Measurements from ENCODE around the gene DCAF15. TPM values are rescaled to one million over a fixed set of nuclear protein-coding genes. Genes with fewer than 3 reads are reported as not detected.

DCAF15 gene
- total RNA-seq, 2 experiments from 2014 or later, result 55.8 to 61.6 TPM

GRCh38 chr19:13979686-13980085 lies 27.4 kb downstream of the DCAF15 start:
- Mint-ChIP-seq H3K9me3 (ENCODE audit: low read depth) (no peaks in the 10 kb centered on the region), H3K27ac (no peak overlapping the region), H3K36me3 (ENCODE audit: low read depth) (peaks cover 4% of the 10 kb centered on the region), H3K4me1 (peaks cover 23% of the 10 kb centered on the region), H3K4me3 (no peak overlapping the region), H3K27me3 (no peaks in the 10 kb centered on the region)
- ChIA-PET CTCF (interaction anchor here (0.6 to 2.3 kb wide), 2 partner anchors 79 to 138 kb away, joined by 3 to 8 read pairs; partner anchors contain the start of gene PRKACA), POLR2A (no interaction called here)
- ATAC-seq, result no peak
- DNase-seq, result no peak
- intact Hi-C loops (cut with DNase I, micrococcal nuclease), result loop anchor here in 1 of 2 experiments (5.0 kb wide), 1 partner anchor 57 kb away; no protein-coding TSS in a partner anchor

GRCh38 chr19:13980340-13980739 lies 28.0 kb downstream of the DCAF15 start:
- no peak overlapping the region for H3K27ac Mint-ChIP-seq
- intact Hi-C loops (cut with DNase I, micrococcal nuclease), result no loop called here
- no peak overlapping the region for H3K4me3 Mint-ChIP-seq
- H3K4me1 Mint-ChIP-seq, result peaks cover 29% of the 10 kb centered on the region
- CTCF ChIA-PET, result interaction anchor here (1.6 to 2.3 kb wide), 2 partner anchors 25 to 79 kb away, joined by 3 to 8 read pairs; no protein-coding TSS in a partner anchor
- ATAC-seq (no peak), DNase-seq (no peak)
- POLR2A ChIA-PET, result no interaction called here
- H3K9me3 Mint-ChIP-seq (ENCODE audit: low read depth), result no peaks in the 10 kb centered on the region
- peaks cover 4% of the 10 kb centered on the region for H3K36me3 Mint-ChIP-seq (ENCODE audit: low read depth)
- no peaks in the 10 kb centered on the region for H3K27me3 Mint-ChIP-seq

- CTCF ChIA-PET, result interaction anchor here (0.9 to 1.6 kb wide), 2 partner anchors 26 to 401 kb away, joined by 3 read pairs; no protein-coding TSS in a partner anchor
- no peaks in the 10 kb centered on the region for H3K9me3 Mint-ChIP-seq (ENCODE audit: low read depth)
- POLR2A ChIA-PET, result no interaction called here
- no peaks in the 10 kb centered on the region for H3K27me3 Mint-ChIP-seq
- no peak overlapping the region for H3K27ac Mint-ChIP-seq
- ATAC-seq (no peak), DNase-seq (no peak)
- no peak overlapping the region for H3K4me3 Mint-ChIP-seq
- H3K36me3 Mint-ChIP-seq (ENCODE audit: low read depth), result peaks cover 4% of the 10 kb centered on the region
- peaks cover 35% of the 10 kb centered on the region for H3K4me1 Mint-ChIP-seq
- intact Hi-C loops (cut with DNase I, micrococcal nuclease), result no loop called here
Measured at GRCh38 chr19:13981021-13981420, 28.7 kb downstream of the DCAF15 start.

- DNase-seq (no peak), ATAC-seq (no peak)
- ChIA-PET POLR2A (no interaction called here), CTCF (interaction anchor here (0.6 to 1.6 kb wide), 3 partner anchors 26 to 401 kb away, joined by 3 read pairs; no protein-coding TSS in a partner anchor)
- no peaks in the 10 kb centered on the region for H3K27me3 Mint-ChIP-seq
- H3K4me1 Mint-ChIP-seq, result peaks cover 38% of the 10 kb centered on the region
- intact Hi-C loops (cut with DNase I, micrococcal nuclease), result no loop called here
- H3K4me3 Mint-ChIP-seq, result no peak overlapping the region
- H3K9me3 Mint-ChIP-seq (ENCODE audit: low read depth), result no peaks in the 10 kb centered on the region
- no peak overlapping the region for H3K27ac Mint-ChIP-seq
- peaks cover 4% of the 10 kb centered on the region for H3K36me3 Mint-ChIP-seq (ENCODE audit: low read depth)
Measured at GRCh38 chr19:13981467-13981866, 29.2 kb downstream of the DCAF15 start.

GRCh38 chr19:13981988-13982501 lies 29.7 kb downstream of the DCAF15 start:
- ChIA-PET POLR2A (no interaction called here), CTCF (interaction anchor here (0.6 kb wide), 2 partner anchors 94 to 114 kb away, joined by 3 read pairs; no protein-coding TSS in a partner anchor)
- intact Hi-C loops (cut with DNase I, micrococcal nuclease), result no loop called here
- Mint-ChIP-seq H3K4me3 (no peak overlapping the region), H3K27ac (no peak overlapping the region), H3K27me3 (no peaks in the 10 kb centered on the region), H3K4me1 (peaks cover 43% of the 10 kb centered on the region), H3K9me3 (ENCODE audit: low read depth) (no peaks in the 10 kb centered on the region), H3K36me3 (ENCODE audit: low read depth) (peaks cover 4% of the 10 kb centered on the region)
- DNase-seq, result no peak
- ATAC-seq, result no peak

GRCh38 chr19:13982773-13983172 lies 30.5 kb downstream of the DCAF15 start:
- H3K27me3 Mint-ChIP-seq, result no peaks in the 10 kb centered on the region
- intact Hi-C loops (cut with DNase I, micrococcal nuclease), result no loop called here
- peaks cover 4% of the 10 kb centered on the region for H3K36me3 Mint-ChIP-seq (ENCODE audit: low read depth)
- no peak overlapping the region for H3K27ac Mint-ChIP-seq
- ChIA-PET POLR2A (no interaction called here), CTCF (interaction anchor here (0.6 kb wide), 1 partner anchor 114 kb away, joined by 3 read pairs; no protein-coding TSS in a partner anchor)
- H3K4me1 Mint-ChIP-seq, result peaks cover 51% of the 10 kb centered on the region
- DNase-seq, result no peak
- ATAC-seq, result no peak
- H3K9me3 Mint-ChIP-seq (ENCODE audit: low read depth), result no peaks in the 10 kb centered on the region
- H3K4me3 Mint-ChIP-seq, result no peak overlapping the region

- Mint-ChIP-seq H3K4me3 (no peak overlapping the region), H3K9me3 (ENCODE audit: low read depth) (no peaks in the 10 kb centered on the region), H3K4me1 (peaks cover 51% of the 10 kb centered on the region), H3K27me3 (no peaks in the 10 kb centered on the region), H3K36me3 (ENCODE audit: low read depth) (peaks cover 4% of the 10 kb centered on the region), H3K27ac (no peak overlapping the region)
- CTCF ChIA-PET, result no interaction called here
- DNase-seq, result no peak
- intact Hi-C loops (cut with DNase I, micrococcal nuclease), result no loop called here
- POLR2A ChIA-PET, result no interaction called here
- ATAC-seq, result no peak
Measured at GRCh38 chr19:13983213-13983889, 31.0 kb downstream of the DCAF15 start.

- no peak for ATAC-seq
- peaks cover 11% of the 10 kb centered on the region for H3K36me3 Mint-ChIP-seq (ENCODE audit: low read depth)
- H3K9me3 Mint-ChIP-seq (ENCODE audit: low read depth), result no peaks in the 10 kb centered on the region
- H3K27me3 Mint-ChIP-seq, result no peaks in the 10 kb centered on the region
- POLR2A ChIA-PET, result no interaction called here
- H3K27ac Mint-ChIP-seq, result no peak overlapping the region
- H3K4me1 Mint-ChIP-seq, result peaks cover 59% of the 10 kb centered on the region
- CTCF ChIA-PET, result interaction anchor here (0.6 to 1.1 kb wide), 2 partner anchors 58 to 80 kb away, joined by 3 read pairs; no protein-coding TSS in a partner anchor
- intact Hi-C loops (cut with DNase I, micrococcal nuclease), result no loop called here
- no peak overlapping the region for H3K4me3 Mint-ChIP-seq
- no peak for DNase-seq
Measured at GRCh38 chr19:13984186-13984585, 31.9 kb downstream of the DCAF15 start.

GRCh38 chr19:13984875-13985741 lies 32.8 kb downstream of the DCAF15 start:
- peak; percentile 41 for DNase-seq

GRCh38 chr19:13985771-13986347 lies 33.5 kb downstream of the DCAF15 start:
- ChIA-PET CTCF (interaction anchor here (0.6 to 1.6 kb wide), 4 partner anchors 8 to 59 kb away, joined by 3 to 4 read pairs (median 4); no protein-coding TSS in a partner anchor), POLR2A (interaction anchor here (0.8 to 1.9 kb wide), 5 partner anchors 8 to 395 kb away, joined by 3 to 7 read pairs (median 5); partner anchors contain the start of genes ADGRE5 and RFX1)
- H3K27me3 Mint-ChIP-seq, result no peaks in the 10 kb centered on the region
- no peaks in the 10 kb centered on the region for H3K9me3 Mint-ChIP-seq (ENCODE audit: low read depth)
- DNase-seq (peak; percentile 53), ATAC-seq (peak; percentile 8)
- H3K4me3 Mint-ChIP-seq, result peak overlapping the region; percentile 63
- H3K36me3 Mint-ChIP-seq (ENCODE audit: low read depth), result peaks cover 19% of the 10 kb centered on the region
- peaks cover 65% of the 10 kb centered on the region for H3K4me1 Mint-ChIP-seq
- peak overlapping the region; percentile 97 for H3K27ac Mint-ChIP-seq
- intact Hi-C loops (cut with DNase I, micrococcal nuclease), result loop anchor here (1.0 to 5.0 kb wide), 8 partner anchors 20 to 151 kb away; partner anchors contain the start of genes DCAF15 (in 2 of the 2), RFX1 (in 2 of the 2), BRME1 (in 1 of the 2) and CC2D1A (in 1 of the 2)

More at GRCh38 chr19:13984875-13985741, 32.8 kb downstream of the DCAF15 start:
- Mint-ChIP-seq H3K9me3 (ENCODE audit: low read depth) (no peaks in the 10 kb centered on the region), H3K27ac (peak overlapping the region; percentile 97), H3K27me3 (no peaks in the 10 kb centered on the region), H3K36me3 (ENCODE audit: low read depth) (peaks cover 18% of the 10 kb centered on the region), H3K4me3 (peak overlapping the region; percentile 1), H3K4me1 (peaks cover 63% of the 10 kb centered on the region)
- intact Hi-C loops (cut with DNase I, micrococcal nuclease), result loop anchor here in 1 of 2 experiments (5.0 kb wide), 2 partner anchors 33 to 47 kb away; partner anchors contain the start of genes DCAF15 and IL27RA
- CTCF ChIA-PET, result interaction anchor here (0.6 to 1.6 kb wide), 5 partner anchors 19 to 222 kb away, joined by 3 to 4 read pairs (median 3); partner anchors contain the start of gene MISP3
- POLR2A ChIA-PET, result interaction anchor here (0.8 to 1.4 kb wide), 2 partner anchors 21 to 234 kb away, joined by 3 to 7 read pairs; partner anchors contain the start of gene RFX1
- ATAC-seq, result no peak
